Left renal cortex interstitium (tissue), 4 donors: ENCODE measurements around the gene CLTC. TPM values are rescaled to one million over a fixed set of nuclear protein-coding genes. Genes with fewer than 3 reads are reported as not detected.

Experiments used
- DNase-seq, 4 donors: peaks; one replicate each; pipeline ENCODE4 v3.0.0-alpha.2; 2013; ENCODE audit warnings: low read depth in 4 of 4, low spot score in 2 of 4, missing footprints in 1 of 4
- polyA plus RNA-seq, 4 donors: library from polyadenylated mRNA; unstranded; fragments of 120-200 nt; gene quantifications; one replicate each; pipeline ENCODE4 v1.2.1, GENCODE V29; 2013; ENCODE audit not compliant: insufficient read length in 4 of 4

CLTC gene
- polyA plus RNA-seq, 4 donors: 264 to 340 (median 288) TPM

DNA sequence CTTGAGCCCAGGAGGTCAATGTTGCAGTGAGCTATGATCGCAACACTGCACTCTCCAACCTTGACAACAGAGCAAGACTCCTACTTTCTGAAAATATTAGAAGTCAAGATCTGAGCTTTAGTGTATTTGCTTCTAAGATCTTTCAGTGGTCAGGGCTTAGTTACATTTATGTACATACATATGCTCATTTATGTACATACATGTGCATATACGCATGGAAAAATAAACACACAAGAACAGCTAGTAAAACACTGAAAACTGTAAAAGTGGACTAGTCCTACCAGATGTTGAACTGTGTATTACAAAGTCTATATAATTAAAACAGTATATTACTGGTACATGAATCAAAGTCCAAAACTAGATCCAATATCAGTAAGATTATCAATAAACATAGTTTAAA lies 59.2 kb downstream of the CLTC start:
- DNase-seq: no peak

DNA sequence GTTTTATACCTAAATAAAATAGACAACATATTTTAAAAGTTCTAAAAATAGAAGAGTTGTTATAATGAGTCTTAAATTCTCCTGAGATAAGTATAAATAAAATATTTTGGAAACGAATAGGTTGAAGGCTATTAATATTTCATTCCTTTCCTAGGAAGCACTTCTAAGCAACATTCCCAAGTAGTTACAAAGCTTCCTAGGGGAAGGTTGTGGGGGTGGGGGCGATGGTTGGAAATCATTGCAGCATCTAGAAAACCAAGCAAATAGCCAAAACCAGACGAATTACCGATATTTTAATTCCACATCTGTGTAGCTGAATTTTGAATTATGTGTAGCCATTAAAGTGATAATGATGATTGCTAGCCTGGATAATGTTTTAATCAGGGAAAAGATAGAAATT lies 60.6 kb downstream of the CLTC start:
- no peak for DNase-seq

DNA sequence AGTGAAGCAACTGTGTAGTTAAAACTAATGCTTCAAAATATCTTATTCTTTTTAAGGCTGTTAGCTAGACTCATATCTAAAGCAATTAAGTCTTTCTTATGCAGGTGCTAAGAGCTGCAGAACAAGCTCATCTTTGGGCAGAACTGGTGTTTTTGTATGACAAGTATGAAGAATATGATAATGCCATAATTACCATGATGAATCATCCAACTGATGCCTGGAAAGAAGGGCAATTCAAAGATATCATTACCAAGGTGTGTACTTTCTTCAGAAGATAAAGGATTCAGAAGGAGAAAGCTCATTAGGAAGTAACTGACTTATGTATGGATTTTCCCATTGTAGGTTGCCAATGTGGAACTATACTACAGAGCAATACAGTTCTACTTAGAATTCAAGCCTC lies 63.6 kb downstream of the CLTC start:
- DNase-seq: no peak

DNA sequence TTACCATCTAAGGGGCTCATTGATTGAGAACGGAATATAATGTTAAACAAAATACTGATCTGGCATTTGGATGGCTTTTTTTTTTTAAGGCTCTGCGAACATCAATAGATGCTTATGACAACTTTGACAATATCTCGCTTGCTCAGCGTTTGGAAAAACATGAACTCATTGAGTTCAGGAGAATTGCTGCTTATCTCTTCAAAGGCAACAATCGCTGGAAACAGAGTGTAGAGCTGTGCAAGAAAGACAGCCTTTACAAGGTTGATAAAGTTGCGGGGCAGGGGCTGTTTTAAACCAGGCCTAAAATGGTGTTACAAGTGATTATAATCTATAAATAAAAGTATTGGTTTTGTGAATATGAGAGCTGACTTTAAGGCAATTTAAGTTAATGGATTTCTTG lies 65.3 kb downstream of the CLTC start:
- DNase-seq: no peak

DNA sequence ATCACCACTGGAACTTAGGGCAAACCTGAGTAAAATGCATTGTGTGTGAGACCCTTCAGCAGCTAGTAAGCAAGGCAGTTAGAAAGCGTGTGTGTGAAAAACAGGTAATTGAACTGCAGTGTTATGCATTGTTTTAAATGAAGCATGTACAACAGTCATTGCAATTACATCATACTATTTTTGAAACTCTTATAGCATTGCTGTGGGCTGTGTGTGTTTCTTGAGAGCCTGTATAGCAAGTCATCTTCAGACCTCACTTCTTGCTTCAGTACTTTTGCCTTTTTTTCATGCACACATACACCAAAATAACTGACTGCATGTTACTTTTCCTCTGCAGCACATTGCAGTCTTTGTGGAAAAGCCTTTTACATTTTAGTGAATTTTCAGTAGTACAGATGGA lies 68.3 kb downstream of the CLTC start:
- DNase-seq: no peak

DNA sequence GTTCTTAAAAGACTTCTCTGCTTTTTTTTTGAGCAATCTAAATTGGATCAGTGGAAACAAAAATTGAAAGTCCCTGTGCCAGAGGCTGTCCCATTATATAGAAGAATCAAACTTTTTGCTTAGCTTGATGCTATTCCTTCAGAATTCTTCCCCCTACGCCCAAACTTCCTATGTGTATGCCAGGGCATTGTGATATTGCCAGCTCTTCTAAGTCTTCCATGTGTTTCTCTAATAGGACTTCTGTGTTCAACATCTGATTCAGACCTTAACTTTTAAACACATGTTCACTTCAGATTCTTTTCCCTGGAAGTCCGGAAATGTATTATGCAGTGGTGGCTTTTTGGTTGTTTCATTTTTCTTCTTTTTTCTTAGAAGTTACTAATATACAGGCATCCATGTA lies 68.8 kb downstream of the CLTC start:
- DNase-seq: no peak

DNA sequence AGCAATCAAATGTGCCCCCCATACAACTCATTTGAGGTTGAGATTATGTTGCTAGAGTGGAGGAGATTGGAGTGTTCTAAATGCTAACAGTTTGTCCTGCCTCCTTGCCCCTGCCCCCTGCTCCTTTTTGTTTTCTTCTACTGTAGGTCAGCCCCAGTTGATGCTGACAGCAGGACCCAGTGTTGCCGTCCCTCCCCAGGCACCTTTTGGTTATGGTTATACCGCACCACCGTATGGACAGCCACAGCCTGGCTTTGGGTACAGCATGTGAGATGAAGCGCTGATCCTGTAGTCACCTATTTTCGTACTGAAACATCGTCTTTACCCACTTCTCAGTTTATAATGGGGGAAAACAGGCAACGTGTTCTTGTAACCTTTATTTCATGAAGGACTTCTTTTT lies 73.9 kb downstream of the CLTC start:
- DNase-seq: no peak

DNA sequence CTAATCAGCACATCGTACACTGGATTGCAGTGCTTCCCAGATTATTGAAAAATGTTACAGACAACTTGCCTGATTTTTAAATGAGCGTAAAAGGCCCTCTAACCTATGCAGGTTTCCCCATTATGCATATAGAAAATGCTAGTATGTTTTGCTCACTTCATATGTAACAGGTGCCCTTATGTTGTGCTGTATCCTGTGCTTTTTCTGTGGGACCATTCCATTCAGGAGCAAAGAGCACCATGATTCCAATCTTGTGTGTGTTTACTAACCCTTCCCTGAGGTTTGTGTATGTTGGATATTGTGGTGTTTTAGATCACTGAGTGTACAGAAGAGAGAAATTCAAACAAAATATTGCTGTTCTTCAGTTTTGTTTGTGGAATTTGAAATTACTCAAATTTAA lies 74.6 kb downstream of the CLTC start:
- DNase-seq: no peak

DNA sequence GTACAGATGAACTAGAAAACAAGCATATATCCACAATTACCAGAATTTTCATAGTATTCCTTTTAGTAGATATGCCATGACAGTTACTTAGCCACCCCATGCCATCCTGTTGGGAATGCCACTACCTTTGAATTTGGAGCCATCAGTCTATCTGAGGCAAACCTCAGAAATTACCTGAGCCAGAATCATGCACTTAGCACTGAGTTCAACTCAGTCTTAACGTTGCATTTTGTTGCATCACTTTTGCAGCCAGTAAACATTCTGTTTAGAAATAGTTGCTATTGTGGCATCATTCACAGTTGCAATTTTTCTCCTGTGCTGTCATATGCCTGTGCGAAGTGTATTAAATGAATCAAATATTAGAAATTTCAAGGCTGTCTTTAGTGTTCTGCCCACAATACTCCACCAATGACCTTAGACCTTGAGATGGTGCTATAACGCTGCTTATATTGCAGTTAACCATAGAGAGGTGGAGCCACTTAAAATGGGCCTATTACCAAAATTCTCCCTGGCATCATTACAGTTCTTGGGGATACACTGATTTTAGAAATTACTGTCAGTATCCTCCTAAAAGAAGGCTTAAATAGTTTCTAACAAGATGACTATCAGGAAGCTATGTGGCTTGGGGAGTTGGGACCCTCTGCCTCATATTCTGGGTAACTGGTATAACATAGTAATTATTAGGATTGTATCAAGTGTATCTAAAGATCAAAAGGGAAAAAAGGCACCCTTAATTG lies 76.4 kb downstream of the CLTC start:
- no peak for DNase-seq

DNA sequence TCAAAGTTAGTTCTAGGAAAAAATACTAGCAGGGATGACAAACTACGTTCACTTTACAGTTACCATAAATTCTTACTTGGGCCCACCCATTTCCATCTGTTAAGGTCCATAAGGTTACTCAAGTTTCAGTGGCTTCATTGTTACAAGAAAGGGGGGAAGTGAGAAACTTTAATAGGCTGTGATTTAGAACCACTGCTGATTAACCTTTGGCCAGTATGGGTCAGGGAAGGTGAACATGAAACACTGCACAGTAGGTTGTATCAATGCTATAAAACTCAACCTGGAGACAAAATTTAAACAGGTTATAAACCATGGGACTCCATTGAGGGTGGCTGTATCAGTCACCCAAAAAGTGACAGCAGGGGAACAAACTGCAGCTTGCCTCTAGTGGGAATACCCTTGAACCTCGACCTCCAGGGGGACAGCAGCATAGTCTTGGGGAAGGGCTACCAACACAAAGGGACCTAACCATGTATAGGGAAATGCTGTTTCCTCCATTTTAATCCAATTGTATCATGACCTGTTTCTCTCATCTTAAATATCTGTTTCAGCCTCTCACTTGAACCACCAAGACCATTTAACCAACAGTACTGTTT lies 77.1 kb downstream of the CLTC start:
- DNase-seq: no peak

DNA sequence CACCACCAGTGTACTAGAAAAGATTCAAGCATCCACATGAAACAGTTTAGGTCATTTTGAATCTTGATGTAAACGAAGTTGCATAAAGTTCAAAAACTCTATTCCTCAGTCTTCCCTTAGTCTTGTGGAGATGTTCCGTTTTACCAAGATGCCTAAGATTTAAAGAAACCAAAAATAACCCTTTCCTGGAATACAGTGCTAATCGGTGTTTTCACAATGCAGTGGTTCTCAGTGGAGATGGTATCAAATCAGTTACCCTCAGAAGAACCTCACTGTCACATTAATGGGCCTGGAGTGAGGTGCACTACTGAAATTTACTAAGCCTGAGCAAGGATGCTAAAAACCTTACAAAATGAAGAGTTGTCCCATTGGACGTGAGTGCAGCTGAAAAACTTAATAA lies 78.4 kb downstream of the CLTC start:
- DNase-seq: no peak

DNA sequence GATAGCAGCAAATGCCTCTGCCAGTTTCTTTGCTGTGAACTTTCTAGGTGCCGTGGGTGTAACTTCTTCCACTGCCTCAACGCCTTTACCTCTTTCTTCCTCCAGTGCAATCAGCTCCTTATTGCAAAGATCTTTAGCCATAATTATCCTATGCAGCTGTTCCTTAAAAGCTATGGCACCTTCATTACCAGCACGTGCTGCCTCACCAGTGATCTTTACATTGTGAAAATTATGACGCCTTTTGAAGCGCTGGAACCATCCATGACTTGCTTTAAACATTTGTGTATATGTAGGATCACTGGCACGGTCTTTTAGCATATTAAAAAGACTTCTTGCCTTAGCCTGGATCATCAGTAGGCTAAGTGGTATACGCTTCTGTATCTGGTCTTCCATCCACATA lies 79.5 kb downstream of the CLTC start:
- DNase-seq: no peak

DNA sequence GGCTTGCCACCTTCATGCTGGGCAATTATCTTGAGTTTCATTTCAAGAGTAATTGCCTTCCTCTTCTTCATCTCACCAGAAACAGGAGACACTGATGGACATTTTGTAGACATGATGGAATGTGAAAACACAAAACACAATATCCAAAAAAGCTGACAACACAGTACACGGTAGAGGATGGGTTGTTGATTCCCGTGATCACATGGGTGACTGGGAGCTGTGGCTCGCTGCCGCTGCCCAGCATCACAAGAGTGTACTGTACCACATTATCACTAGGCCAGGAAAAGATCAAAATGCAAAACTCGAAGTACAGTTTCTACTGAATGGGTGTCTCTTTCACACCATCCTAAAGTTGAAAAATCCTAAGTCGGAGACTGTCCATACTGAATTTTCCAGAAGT lies 80.1 kb downstream of the CLTC start:
- DNase-seq: no peak

DNA sequence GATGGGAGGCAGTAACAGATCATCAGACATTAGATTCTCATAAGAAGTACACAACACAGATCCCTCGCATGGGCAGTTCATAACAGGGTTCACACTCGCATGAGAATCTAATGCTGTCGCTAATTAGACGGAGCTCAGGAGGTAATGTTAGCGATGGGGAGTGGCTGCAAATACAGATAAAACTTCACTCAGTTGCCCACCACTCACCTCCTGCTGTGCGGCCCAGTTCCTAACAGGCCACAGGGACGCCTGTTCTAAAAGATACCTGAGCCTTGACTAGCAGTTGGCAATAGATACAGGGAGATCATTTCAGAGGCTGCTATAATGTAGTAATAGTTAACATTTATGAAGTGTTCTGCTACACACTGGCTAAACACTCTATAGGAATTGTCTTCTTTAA lies 82.6 kb downstream of the CLTC start:
- no peak for DNase-seq

DNA sequence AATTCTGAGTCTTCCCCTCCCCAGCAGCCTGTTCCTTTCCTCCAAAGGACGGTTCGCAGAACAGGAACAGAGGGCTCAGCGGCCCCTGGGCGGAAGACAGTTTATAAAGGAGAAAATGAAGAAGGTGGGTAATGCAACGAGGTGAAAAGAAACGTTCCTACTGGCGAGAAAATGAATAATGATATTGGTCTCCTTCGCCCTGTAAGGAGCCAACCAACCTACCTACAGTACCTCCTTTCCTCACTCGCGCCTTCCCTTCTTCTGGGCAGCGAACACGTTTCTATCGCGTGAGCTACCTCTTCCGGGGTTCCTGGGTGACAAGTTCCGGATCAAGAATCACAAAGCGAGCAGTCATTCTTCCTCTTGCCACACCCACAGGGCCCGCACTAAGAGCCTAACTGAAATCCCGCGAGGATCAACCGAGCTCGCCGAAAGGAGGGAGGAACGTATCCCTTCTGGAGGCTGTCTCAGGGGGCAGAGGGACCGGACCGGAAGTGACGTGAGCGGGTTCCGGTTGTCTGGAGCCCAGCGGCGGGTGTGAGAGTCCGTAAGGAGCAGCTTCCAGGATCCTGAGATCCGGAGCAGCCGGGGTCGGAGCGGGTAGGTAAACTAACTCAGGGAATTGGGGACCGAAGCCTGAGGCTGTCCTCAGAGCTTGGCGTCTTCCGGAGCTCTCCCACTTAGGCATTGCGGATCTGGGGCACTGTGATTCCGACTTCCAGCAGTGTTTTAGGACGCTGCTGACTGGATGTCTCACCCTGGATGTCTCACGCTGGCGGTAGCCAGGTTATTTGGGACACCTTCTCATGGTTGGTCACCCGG lies 87.7 kb downstream of the CLTC start, which contains the start of the genes PTRH2 and VMP1:
Gene PTRH2 (minus strand): TSS at position 282 of the 822 bp plus-strand sequence. CDS start 9,452 bp downstream, outside the sequence.
Gene VMP1 (plus strand): TSS at position 506 of the 822 bp plus-strand sequence. CDS start 23,793 bp downstream, outside the sequence.
- DNase-seq: peak; percentile 90 to 99 (median 96)

DNA sequence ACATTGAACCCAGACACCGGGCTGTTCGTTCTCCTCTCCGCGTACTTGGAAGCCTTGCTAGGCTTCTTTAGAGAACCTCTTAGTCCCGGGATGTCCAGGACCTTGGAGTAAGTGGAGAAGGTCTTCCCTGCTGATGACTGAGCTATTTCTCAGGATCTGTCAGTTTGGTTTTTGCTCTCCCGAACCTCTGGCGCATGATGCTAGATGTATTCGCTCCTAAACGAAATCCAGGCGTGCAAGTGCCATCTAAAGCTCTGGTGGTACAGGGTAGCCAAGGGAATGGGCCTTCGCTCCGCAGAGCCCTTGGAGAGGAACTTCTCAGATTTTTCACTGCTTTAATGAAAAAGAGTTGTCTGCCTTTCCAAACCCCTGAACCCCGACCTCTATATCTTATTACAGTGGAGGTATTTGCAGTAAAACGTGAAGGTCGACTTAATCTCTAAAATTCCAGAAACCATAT lies 88.3 kb downstream of the CLTC start:
- DNase-seq: no peak

DNA sequence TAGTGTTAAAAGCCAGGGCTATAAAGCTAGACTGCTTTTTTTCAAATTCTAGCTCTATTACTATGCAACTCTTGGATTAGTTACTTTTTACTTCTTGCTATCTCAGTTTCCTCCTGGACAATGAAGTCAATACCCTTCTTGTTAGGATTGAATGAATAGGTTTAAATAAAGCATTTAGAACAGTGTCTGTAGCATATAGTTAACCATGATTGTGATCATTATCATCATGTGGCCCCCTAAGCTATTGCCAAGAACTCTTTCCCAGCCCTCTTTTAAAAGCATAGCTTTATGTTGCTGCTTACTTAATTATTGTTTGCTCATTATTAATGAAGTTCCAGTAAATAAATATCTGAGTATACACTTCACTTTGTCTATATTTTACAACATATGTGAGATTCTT lies 92.2 kb downstream of the CLTC start:
- DNase-seq: no peak

DNA sequence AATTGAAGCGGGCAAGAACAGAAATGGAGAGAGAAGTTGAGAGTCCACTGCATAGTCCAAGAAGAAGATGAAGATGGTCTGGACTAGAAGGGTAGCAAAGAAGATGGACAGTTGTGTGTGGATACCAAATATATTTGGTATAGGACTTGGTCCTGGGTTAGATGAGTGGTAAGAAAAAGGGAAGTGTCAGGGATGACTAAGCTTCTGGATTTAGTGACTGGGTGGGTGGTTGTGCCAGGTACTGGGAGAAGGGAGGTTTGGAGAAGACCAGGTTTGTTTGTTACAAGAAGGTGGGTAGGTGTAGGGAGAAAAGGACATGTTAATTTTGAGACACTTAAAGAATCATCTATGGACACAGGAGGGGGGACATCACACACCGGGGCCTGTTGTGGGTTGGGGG lies 93.2 kb downstream of the CLTC start:
- no peak for DNase-seq

DNA sequence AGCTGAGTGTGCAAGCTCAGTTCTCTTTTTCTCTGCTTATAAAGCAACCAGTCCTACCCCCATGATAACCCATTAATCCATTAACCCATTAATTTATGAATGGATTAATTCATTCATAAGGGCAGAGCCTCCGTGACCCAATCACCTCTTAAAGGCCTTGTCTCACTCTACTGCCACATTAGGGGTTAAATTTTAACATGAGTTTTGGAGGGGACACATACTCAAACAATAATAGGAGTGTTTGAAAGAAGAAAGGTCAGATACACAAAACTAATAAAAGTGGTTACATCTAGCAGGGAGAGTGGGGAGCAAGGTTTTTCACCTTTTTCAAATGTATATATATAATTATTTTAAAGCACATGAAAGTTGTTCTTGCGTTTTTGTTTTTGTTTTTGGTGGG lies 94.6 kb downstream of the CLTC start:
- DNase-seq: no peak

DNA sequence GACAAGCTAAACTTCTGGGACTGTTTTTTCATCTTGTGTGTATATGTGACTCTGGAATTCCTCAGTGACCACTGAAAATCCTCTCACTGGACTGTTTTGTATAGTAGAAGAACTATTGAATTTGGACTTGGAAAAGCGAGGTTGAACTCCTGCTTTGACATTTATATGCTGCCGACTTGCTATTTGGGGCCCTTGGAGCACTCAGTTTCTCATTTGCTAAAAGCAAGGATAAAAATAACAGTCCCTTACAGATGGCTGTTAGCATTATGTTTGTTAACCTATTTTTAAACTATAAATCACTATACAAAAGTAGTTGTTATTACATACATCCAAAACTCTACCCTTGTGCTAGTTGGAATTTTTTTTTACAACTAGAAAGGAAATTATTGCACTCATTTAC lies 96.7 kb downstream of the CLTC start:
- DNase-seq: no peak

DNA sequence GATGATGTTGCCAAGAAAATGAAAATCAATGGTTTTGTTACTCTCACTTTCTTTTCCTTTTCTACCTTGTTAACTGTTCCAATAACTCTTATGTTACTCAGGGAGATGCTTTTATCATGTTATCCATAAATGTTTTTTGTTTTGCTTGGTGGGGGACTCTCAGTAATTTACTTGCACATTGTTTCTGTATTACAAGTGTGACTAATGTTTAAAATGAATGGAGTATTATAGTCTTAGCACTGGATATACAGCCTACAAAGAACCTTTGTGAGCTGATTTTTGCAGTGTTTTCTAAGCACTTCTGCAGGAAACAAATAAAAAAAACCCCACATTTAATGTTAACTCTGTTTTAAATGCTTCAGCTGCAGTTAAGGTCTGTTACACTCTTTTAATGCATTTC lies 99.8 kb downstream of the CLTC start:
- no peak for DNase-seq
